Activated naive CD8-positive, alpha-beta T cell treated with anti-CD3 and anti-CD28 coated beads, Interleukin-2, amount 10 ng/mL, durations not matched to agents 7 days and 5 days (primary cell): ENCODE data around the gene SPATA25. TPM values are rescaled to one million over a fixed set of nuclear protein-coding genes. Genes with fewer than 3 reads are reported as not detected.
"Not testable (repeated sequence)": the region's sequence is repeated elsewhere in the genome, so short reads cannot be mapped to it uniquely, and the experiment has no call there.

Experiments
- ATAC-seq: fragments of 150-1000 bp; cut with Tn5 transposase; one replicate; pipeline ENCODE4 v1.10.0; 2021; ENCODE audit warnings: low read depth, moderate library complexity
- POLR2A ChIA-PET: fragments of 350-600 bp; sonication (Branson Sonifier 250); formaldehyde crosslinking; loops from one replicate; lab custom pipeline; 2021; ENCODE audit warnings: antibody characterized with exemption; lab: Charles Lee
- DNase-seq: peaks from one replicate; pipeline ENCODE4 v3.0.0; 2021
- H3K27ac Mint-ChIP-seq: one replicate; pipeline ENCODE4 v1.8.0; 2022; ENCODE audit warnings: mild to moderate bottlenecking, mixed read lengths
- H3K27me3 Mint-ChIP-seq: one replicate; pipeline ENCODE4 v1.8.0; 2022; ENCODE audit warnings: mild to moderate bottlenecking, moderate library complexity, mixed read lengths
- H3K36me3 Mint-ChIP-seq: one replicate; pipeline ENCODE4 v1.8.0; 2021; ENCODE audit warnings: mild to moderate bottlenecking, mixed read lengths
- H3K4me1 Mint-ChIP-seq: one replicate; pipeline ENCODE4 v1.8.0; 2021; ENCODE audit warnings: mixed read lengths
- H3K4me3 Mint-ChIP-seq: one replicate; pipeline ENCODE4 v1.8.0; 2022; ENCODE audit warnings: mild to moderate bottlenecking, moderate library complexity, mixed read lengths
- H3K9me3 Mint-ChIP-seq: one replicate; pipeline ENCODE4 v1.8.0; 2021; ENCODE audit warnings: mixed read lengths
- total RNA-seq, 2 experiments: library from RNA; stranded (reverse); gene quantifications; one replicate each; pipeline ENCODE4 v1.2.3, GENCODE V29; 2021

The SPATA25 gene
- total RNA-seq, 2 experiments from 2014 or later: 1.7 to 2.0 TPM

DNA sequence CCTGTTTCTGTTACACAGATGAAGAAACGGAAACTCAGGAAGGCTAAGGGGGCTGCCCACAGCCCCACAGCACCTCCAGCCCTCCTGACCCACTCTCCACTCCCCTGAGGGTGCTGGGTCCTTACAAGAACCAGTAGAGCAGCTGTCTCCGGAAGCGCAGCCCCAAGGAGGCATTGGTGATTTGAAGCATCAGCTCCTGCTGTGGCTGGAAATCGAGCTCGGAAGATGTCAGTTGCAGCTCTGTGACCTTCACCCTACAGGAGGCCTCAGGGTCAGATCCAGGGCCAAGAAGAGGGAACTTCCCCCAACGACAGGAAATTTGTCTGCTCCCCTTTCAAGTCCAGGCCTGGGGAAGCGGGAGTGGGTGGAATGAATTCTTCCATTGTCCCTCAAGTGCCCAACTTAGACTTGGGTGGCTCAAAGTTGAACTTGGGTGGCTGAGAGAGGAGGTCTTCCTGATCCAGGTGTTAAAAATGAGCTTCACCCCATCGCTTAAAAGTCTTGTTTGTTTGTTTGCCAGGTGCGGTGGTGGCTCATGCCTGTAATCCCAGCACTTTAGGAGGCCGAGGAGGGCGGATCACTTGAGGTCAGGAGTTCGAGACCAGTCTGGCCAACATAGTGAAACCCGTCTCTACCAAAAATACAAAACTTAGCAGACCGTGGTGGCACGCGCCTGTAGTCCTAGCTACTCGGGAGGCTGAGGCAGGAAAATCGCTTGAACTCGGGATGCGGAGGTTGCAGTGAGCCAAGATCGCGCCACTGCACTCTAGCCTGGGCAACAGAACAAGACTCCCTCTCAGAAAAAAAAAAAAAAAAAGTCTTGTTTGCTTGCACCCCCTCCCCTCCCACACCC is 22.6 kb upstream of the SPATA25 start:
- Mint-ChIP-seq H3K9me3 (no peaks in the 10 kb centered on the region), H3K4me1 (peaks cover 14% of the 10 kb centered on the region)

DNA sequence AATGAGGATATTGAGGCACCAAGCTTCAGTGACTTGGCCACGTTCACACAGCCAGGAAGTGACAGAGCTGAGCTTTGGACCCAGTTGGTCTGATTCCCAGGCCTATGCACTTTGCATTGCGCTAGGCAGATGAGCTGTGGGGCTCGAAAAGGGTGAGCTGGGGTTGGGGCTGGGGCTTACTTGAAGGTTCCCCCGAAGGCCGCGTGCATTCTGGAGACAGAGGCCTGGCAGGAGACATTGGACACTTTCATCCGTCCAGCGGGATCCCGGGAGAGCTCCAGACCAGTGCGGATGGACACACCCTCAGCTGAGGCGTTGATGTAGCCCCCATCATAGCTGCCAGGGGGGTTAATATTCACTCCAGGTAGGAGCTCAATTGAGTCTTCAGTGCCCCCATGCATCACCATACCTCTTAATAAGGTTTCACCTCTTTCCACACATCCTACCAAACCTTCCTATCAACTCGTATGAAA is 21.9 kb upstream of the SPATA25 start:
- DNase-seq (no peak), ATAC-seq (no peak)
- no peaks in the 10 kb centered on the region for H3K36me3 Mint-ChIP-seq
- peaks cover 11% of the 10 kb centered on the region for H3K4me1 Mint-ChIP-seq
- POLR2A ChIA-PET: interaction anchor here (0.5 to 2.0 kb wide), 4 partner anchors 10 to 25 kb away, joined by 3 to 13 read pairs (median 7); partner anchors contain the start of genes CTSA, NEURL2 and PCIF1
- H3K9me3 Mint-ChIP-seq: no peaks in the 10 kb centered on the region
- H3K27me3 Mint-ChIP-seq: peaks cover 7% of the 10 kb centered on the region
- H3K27ac Mint-ChIP-seq: no peak overlapping the region
- H3K4me3 Mint-ChIP-seq: no peak overlapping the region

More for the DNA sequence above, 22.6 kb upstream of the SPATA25 start:
- ATAC-seq: no peak
- Mint-ChIP-seq H3K4me3 (peak overlapping the region; percentile 72), H3K36me3 (no peaks in the 10 kb centered on the region), H3K27me3 (peaks cover 9% of the 10 kb centered on the region), H3K27ac (peak overlapping the region; percentile 82)
- POLR2A ChIA-PET: interaction anchor here (0.8 to 2.0 kb wide), 6 partner anchors 18 to 97 kb away, joined by 4 to 13 read pairs (median 5); partner anchors contain the start of genes CTSA, NEURL2, PCIF1 and UBE2C
- DNase-seq: no peak

DNA sequence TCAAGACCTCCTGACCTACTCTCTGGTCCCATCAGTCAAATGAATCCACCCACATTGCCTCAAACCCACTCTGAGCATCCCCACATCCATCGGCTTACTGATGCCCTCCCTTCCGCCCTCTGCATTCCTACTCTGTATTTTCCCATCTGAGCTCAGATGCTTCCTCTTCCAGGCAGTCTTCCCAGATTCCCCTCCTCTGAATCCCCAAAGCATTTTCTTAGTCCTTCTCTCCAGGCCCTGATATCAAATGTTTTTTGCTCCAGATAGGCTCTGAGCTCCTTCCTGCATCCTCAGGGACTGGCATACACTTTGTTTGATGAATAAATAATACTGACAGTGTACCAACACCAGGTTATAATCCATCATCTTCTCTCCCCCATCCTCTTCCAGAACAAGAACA is 20.7 kb upstream of the SPATA25 start:
- Mint-ChIP-seq H3K4me1 (peaks cover 10% of the 10 kb centered on the region), H3K4me3 (no peak overlapping the region), H3K36me3 (no peaks in the 10 kb centered on the region), H3K9me3 (no peaks in the 10 kb centered on the region), H3K27me3 (peaks cover 6% of the 10 kb centered on the region), H3K27ac (no peak overlapping the region)
- POLR2A ChIA-PET: no interaction called here
- ATAC-seq (no peak), DNase-seq (no peak)

DNA sequence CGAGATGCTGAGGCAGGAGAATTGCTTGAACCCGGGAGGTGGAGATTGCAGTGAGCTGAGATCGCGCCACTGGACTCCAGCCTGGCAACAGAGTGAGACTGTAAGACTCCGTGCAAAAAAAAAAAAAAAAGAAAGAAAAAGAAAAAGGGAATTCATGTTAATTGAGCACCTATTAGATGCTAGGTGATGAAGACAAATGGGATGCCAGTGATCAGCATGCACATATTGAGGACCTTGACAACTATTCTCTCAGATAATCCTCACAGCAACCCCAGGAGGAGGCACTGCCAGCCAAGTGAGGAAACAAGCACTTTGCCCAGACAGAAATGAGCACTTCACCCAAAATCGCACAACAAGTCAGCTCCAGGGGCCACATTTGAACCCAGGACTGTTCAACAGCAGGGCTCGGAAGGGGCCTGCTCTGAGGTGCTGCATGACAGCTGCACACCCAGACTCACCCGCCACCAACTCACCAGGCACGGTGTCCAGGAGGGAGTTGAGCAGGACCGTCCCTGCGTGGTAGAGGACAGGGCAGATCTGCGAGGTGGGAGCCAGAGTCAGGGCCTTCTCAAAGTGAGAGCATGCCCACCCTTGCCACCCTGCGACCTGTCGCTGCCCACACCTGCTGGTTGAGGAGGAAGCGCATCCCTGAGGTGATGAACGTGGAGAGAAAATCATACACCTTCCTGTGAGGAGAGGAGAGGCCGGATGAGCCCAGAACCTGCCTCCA is 20.0 kb upstream of the SPATA25 start:
- Mint-ChIP-seq H3K4me1 (peaks cover 10% of the 10 kb centered on the region), H3K36me3 (no peaks in the 10 kb centered on the region), H3K27me3 (peaks cover 4% of the 10 kb centered on the region), H3K27ac (no peak overlapping the region), H3K4me3 (no peak overlapping the region), H3K9me3 (no peaks in the 10 kb centered on the region)
- POLR2A ChIA-PET: no interaction called here
- no peak for ATAC-seq
- DNase-seq: no peak

DNA sequence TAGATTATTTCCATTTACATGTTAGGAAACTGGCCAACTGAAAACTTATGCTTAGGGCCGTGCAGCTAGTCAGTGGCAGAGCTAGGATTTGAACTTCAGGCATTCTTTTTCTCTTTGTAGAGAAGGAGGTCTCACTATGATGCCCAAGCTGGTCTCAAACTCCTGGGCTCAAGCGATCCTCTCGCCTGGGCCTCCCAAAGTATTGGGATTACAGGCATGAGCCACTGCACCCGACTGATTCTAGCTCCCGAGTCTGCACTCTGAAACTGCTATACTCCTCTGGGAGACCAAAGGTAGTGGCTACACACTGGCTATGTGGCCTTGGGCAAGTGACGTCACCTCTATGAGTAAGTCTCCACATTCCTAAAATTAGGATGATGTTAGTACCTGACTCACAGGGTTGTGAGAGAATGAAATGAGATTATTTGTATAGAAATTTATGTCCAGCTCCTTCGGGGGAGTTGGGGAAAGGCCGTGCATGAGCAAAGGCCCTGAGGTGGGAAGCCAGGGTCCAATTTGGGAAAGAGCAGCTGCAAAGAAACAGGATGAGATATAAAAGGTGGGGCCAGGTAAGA is 18.2 kb upstream of the SPATA25 start:
- ATAC-seq: no peak
- no peak for DNase-seq
- no peak overlapping the region for H3K27ac Mint-ChIP-seq
- H3K9me3 Mint-ChIP-seq: no peaks in the 10 kb centered on the region
- no peaks in the 10 kb centered on the region for H3K36me3 Mint-ChIP-seq
- H3K27me3 Mint-ChIP-seq: no peaks in the 10 kb centered on the region
- no peak overlapping the region for H3K4me3 Mint-ChIP-seq
- POLR2A ChIA-PET: interaction anchor here (0.8 to 1.3 kb wide), 3 partner anchors 14 to 94 kb away, joined by 3 to 5 read pairs (median 3); partner anchors contain the start of genes CTSA and NEURL2
- H3K4me1 Mint-ChIP-seq: peaks cover 1% of the 10 kb centered on the region

DNA sequence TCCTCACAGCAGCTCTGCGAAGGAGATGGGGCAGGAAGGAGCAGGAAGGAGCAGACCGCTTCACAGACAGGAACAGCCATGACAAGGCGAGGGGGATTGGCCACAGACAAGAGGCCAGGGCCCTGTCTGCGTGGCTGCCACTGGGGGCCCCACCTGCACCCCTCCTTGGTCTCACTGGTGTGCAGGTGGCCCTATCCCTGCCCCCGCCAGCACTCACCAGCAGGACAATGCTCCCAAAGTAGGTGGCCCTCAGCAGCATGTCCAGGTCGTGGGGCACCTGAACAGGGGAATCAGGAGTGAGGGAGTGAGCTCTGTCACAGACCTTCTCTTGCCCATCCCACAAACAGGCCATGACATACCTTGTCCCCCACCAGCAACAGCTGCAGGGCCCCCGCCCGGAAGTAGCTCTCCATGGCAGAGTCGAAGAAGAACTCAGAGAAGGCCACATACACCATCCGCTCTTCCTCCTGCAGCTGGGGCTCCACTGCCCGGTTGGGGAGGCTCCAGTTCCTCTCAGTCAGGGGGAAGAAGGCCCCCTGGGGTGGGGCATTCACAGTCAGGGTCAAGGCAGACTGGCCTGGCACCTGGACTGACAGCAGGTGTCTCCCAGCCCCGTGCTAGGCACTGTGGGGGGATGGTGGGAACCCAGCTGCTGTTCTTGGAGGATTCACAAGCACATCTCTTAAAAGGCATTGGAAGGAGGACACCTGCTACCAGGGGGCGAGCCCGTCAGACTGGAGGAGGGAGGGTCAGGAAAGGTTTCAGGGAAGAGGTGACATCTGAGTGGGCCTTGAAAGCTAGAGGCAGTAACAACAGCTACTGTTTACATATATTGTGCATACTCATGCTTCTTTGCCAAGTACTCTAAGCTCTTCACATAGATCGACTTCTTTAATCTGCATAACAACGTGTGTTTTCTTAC is 17.4 kb upstream of the SPATA25 start:
- DNase-seq (no peak), ATAC-seq (no peak)
- H3K27ac Mint-ChIP-seq: peak overlapping the region; percentile 33
- no peaks in the 10 kb centered on the region for H3K27me3 Mint-ChIP-seq
- POLR2A ChIA-PET: interaction anchor here (0.6 to 1.3 kb wide), 3 partner anchors 13 to 50 kb away, joined by 3 to 5 read pairs (median 3); partner anchors contain the start of genes CTSA and NEURL2
- no peaks in the 10 kb centered on the region for H3K9me3 Mint-ChIP-seq
- H3K4me3 Mint-ChIP-seq: no peak overlapping the region
- H3K4me1 Mint-ChIP-seq: no peaks in the 10 kb centered on the region
- H3K36me3 Mint-ChIP-seq: no peaks in the 10 kb centered on the region

DNA sequence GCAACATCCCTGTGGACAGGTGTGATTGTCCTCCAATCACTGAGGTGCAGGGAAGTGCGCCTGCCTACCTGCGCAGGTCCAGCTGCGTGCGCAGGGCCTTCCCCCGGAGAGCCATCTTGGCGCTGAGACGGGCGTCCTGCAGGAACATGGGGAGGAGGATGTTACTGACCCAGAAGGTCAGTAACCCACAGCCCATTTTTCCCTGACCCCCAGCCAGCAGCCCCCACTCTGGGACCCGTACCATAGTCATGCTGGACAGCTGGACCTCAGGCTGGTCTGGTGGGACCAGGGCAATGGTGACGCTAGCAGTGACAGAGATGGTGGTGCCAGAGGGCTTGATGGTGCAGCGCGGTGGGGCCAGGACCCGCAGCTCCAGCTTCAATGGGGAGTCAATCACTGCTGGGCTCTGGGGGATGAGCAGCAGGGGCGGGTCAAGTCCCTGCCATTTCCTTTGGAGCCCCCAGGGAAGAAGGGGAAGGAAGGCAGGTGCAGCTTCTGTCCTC is 14.8 kb upstream of the SPATA25 start:
- no peak overlapping the region for H3K27ac Mint-ChIP-seq

DNA sequence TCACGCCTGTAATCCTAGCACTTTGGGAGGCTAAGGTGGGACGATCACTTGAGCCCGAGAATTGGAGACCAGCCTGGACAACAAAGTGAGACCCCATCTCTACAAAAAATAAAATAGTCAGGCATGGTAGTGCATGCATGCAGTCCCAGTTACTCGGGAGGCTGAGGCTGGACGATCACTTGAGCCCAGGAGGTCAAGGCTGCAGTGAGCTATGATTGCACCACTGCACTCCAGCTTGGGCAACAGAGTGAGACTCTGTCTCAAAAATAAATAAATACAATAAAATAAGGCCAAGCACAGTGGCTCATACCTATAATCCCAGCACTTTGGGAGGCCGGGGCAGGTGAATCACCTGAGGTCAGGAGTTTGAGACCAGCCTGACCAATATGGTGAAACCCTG is 13.9 kb upstream of the SPATA25 start:
- H3K27ac Mint-ChIP-seq, ATAC-seq, H3K9me3 Mint-ChIP-seq, H3K4me3 Mint-ChIP-seq, DNase-seq, H3K4me1 Mint-ChIP-seq, H3K36me3 Mint-ChIP-seq, H3K27me3 Mint-ChIP-seq: not testable (repeated sequence)
- POLR2A ChIA-PET: interaction anchor here (1.1 to 1.9 kb wide), 2 partner anchors 9 to 12 kb away, joined by 3 to 4 read pairs; no protein-coding TSS in a partner anchor

More for the DNA sequence above, 14.8 kb upstream of the SPATA25 start:
- Mint-ChIP-seq H3K9me3 (no peaks in the 10 kb centered on the region), H3K36me3 (no peaks in the 10 kb centered on the region), H3K4me1 (no peaks in the 10 kb centered on the region), H3K27me3 (no peaks in the 10 kb centered on the region), H3K4me3 (no peak overlapping the region)
- no peak for DNase-seq
- POLR2A ChIA-PET: interaction anchor here (1.1 to 1.9 kb wide), 2 partner anchors 10 to 13 kb away, joined by 3 to 4 read pairs; no protein-coding TSS in a partner anchor
- no peak for ATAC-seq

DNA sequence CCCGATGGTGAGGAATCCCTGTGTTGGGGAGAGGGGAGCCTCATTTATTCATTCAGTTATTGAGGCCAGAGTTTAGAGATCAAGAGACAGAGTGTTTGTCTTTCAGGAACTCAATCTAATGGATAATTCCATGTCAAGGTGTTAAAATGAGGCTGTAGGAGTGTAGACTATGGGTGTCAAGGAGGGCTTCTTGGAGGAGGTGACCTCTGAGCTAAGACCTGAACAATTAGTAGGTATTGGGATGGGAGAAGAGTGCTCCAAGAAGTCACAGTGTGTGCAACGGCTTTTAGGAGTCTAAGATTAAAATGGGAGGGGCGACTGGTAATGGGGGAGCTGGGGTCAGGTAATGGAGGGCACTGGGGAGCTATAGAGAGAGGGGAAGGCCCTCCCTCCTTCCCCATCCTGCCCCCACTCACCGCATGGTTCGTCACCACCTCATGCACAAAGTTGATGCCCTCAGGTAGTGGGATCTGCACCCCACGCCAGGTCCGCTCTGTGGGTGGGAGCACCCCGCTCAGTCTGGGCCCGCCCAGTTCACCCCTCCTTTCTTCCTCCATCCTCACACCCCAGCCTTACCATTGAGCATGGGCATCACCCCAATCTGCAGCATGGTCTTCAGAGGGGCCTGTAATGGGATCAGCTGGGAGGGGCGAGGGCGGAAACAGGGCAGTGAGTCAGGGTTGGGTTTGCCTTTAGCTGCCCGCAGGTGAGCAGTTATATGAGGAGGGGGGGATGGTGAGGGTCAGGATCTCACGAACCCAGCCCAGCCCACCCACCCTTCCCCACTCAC is 11.8 kb upstream of the SPATA25 start:
- no peak for ATAC-seq
- no peak for DNase-seq
- POLR2A ChIA-PET: interaction anchor here (0.7 kb wide), 1 partner anchor 10 kb away, joined by 4 read pairs; no protein-coding TSS in a partner anchor
- H3K4me3 Mint-ChIP-seq: no peak overlapping the region
- no peaks in the 10 kb centered on the region for H3K27me3 Mint-ChIP-seq
- H3K4me1 Mint-ChIP-seq: no peaks in the 10 kb centered on the region
- H3K27ac Mint-ChIP-seq: no peak overlapping the region
- H3K36me3 Mint-ChIP-seq: no peaks in the 10 kb centered on the region
- no peaks in the 10 kb centered on the region for H3K9me3 Mint-ChIP-seq

DNA sequence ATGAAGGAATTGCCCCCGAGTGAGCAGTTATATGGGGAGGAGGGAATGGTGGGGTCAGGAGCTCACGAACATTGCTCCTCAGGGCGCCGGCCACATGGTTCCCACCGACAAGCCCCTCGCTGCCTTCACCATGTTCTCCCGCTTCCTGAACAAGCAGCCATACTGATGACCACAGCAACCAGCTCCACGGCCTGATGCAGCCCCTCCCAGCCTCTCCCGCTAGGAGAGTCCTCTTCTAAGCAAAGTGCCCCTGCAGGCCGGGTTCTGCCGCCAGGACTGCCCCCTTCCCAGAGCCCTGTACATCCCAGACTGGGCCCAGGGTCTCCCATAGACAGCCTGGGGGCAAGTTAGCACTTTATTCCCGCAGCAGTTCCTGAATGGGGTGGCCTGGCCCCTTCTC is 10.9 kb upstream of the SPATA25 start:
- DNase-seq: no peak
- no peak overlapping the region for H3K4me3 Mint-ChIP-seq
- no peak overlapping the region for H3K27ac Mint-ChIP-seq
- peaks cover 4% of the 10 kb centered on the region for H3K4me1 Mint-ChIP-seq
- POLR2A ChIA-PET: no interaction called here
- no peak for ATAC-seq
- H3K9me3 Mint-ChIP-seq: no peaks in the 10 kb centered on the region
- H3K27me3 Mint-ChIP-seq: no peaks in the 10 kb centered on the region
- no peaks in the 10 kb centered on the region for H3K36me3 Mint-ChIP-seq

DNA sequence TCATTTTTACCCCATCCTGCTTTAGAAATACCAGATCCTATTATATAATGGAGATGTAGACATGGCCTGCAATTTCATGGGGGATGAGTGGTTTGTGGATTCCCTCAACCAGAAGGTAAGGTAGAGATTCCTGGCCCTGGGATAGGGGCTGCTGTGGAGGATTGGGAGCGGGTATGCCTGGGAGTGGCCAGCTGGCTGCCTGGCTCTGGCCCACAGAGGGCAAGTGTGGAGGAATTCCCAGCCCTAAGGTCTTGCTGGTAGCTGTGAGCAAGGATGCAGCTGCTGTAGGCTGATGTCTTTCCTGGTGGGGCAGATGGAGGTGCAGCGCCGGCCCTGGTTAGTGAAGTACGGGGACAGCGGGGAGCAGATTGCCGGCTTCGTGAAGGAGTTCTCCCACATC is 10.3 kb upstream of the SPATA25 start:
- peaks cover 1% of the 10 kb centered on the region for H3K36me3 Mint-ChIP-seq
- H3K27me3 Mint-ChIP-seq: no peaks in the 10 kb centered on the region
- H3K4me1 Mint-ChIP-seq: peaks cover 9% of the 10 kb centered on the region
- no peak overlapping the region for H3K4me3 Mint-ChIP-seq
- DNase-seq: no peak
- POLR2A ChIA-PET: interaction anchor here (1.7 kb wide), 1 partner anchor 17 kb away, joined by 5 read pairs; the partner anchor contains the start of gene ZSWIM1
- H3K9me3 Mint-ChIP-seq: no peaks in the 10 kb centered on the region
- no peak overlapping the region for H3K27ac Mint-ChIP-seq
- ATAC-seq: no peak
